ENCODE measurements around the gene LEPR.
A peak's percentile ranks its signal among the peaks of the same experiment; 100 is the strongest.
"Not testable (repeated sequence)": the region's sequence is repeated elsewhere in the genome, so short reads cannot be mapped to it uniquely, and the experiment has no call there.

The LEPR gene

GRCh38 chr1:65441464-65441863, 21.0 kb downstream of the LEPR start:
- no peak for DNase-seq

- DNase-seq, result no peak
Measured at GRCh38 chr1:65442442-65442841, 22.0 kb downstream of the LEPR start.

GRCh38 chr1:65443647-65444046, 23.2 kb downstream of the LEPR start:
- no peak for DNase-seq

- DNase-seq, result no peak
Measured at GRCh38 chr1:65444128-65444640, 23.7 kb downstream of the LEPR start.

GRCh38 chr1:65445837-65446236, 25.4 kb downstream of the LEPR start:
- DNase-seq, result no peak

- no peak for DNase-seq
Measured at GRCh38 chr1:65449214-65449823, 28.9 kb downstream of the LEPR start.

GRCh38 chr1:65455678-65456077, 35.2 kb downstream of the LEPR start:
- not testable (repeated sequence) for DNase-seq

- DNase-seq, result no peak
Measured at GRCh38 chr1:65456481-65456880, 36.0 kb downstream of the LEPR start.

GRCh38 chr1:65457868-65458267, 37.4 kb downstream of the LEPR start:
- DNase-seq, result no peak

GRCh38 chr1:65458730-65459396, 38.4 kb downstream of the LEPR start:
- DNase-seq, result no peak

- no peak for DNase-seq
Measured at GRCh38 chr1:65459397-65459768, 38.9 kb downstream of the LEPR start.

- not testable (repeated sequence) for DNase-seq
Measured at GRCh38 chr1:65465837-65466236, 45.4 kb downstream of the LEPR start.

GRCh38 chr1:65467536-65467935, 47.1 kb downstream of the LEPR start:
- peak; percentile 74 for DNase-seq

GRCh38 chr1:65469126-65469888, 48.8 kb downstream of the LEPR start:
- DNase-seq, result no peak

GRCh38 chr1:65469889-65470340, 49.4 kb downstream of the LEPR start:
- peak; percentile 32 for DNase-seq

All from NCI-H345 (cell line).